HG03558 (cell line): ENCODE measurements around the gene RPS28.
"Not testable (repeated sequence)": the region's sequence is repeated elsewhere in the genome, so short reads cannot be mapped to it uniquely, and the experiment has no call there.

Source experiments
- ATAC-seq: cut with Tn5 transposase; IDR thresholded peaks from one replicate; pipeline ENCODE4 v1.9.1; 2021; ENCODE audit warnings: moderate number of reproducible peaks; ENCODE audit not compliant: unreplicated experiment; ENCODE audit errors: extremely low read depth

RPS28 gene

DNA sequence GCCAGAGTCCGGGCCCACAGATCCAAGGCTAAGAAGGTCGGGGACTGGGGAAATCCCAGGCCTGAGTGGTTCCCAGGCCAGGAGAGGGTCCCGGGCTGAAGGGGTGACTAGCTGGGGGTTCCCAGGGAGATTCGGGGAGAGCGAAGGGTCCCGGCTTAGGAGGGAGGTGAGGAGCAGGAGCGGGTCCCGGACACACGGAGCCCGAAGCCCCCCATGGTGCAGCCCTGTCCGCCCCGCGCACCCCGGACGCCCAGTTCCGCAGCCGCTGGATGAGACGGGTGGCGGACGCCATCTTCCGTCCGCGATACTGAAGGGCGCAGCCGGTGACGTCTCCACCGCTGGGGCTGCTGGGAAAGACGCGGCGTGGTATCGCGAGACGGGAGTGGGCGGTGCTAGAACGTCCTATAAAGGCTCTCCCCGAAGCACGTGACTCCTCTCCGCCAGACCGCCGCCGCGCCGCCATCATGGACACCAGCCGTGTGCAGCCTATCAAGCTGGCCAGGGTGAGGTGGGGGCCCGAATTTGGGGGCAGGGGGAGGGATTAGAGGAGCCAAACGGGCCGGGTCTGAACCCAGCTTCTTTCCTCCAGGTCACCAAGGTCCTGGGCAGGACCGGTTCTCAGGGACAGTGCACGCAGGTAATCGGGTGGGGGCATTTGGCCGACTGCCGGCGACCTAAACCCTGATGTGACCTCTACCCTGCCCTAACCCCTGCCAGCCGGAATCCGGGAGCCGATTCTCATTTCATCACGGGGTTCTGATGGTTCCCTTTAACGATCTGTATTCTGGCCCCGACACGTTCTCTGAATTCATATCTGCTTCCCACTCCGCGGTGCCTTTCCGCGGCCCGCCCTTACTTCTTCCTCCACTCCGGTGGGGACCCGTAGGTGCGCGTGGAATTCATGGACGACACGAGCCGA is at the start of gene RPS28, which contains the start of gene NDUFA7:
TSS of gene RPS28 (plus strand) at position 430 of the 919 bp plus-strand sequence. CDS start at position 465, 35 bp downstream.
TSS of gene NDUFA7 (minus strand) at position 309 of the 919 bp plus-strand sequence. CDS start at position 292, 17 bp downstream.
- peak; percentile 84 for ATAC-seq

- ATAC-seq = not testable (repeated sequence)
Measured at GRCh38 chr19:8276508-8276907, 44.8 kb upstream of the RPS28 start.

GRCh38 chr19:8291337-8291736 is 30.0 kb upstream of the RPS28 start:
- not testable (repeated sequence) for ATAC-seq

- ATAC-seq = no peak
Measured at GRCh38 chr19:8302357-8302691, 19.0 kb upstream of the RPS28 start.

DNA sequence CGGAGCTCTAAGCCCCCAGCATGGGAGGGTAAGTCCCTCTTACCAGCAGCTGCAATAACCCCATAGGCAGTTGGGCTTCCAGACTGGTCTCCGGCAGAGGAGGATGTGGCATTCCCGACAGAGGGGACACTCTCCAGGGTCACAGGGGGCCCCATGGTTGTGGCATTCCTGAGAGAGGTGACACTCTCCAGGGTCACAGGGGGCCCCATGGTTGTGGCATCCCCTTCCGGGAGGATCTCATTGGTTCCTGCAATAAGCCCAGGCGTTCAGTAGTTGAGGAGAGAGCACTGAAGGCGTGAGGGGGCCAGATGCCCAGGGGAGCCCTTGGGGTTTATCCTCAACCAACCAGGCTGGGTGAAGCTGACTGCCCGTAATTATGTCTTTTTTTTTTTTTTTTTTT is 18.6 kb upstream of the RPS28 start:
- no peak for ATAC-seq

DNA sequence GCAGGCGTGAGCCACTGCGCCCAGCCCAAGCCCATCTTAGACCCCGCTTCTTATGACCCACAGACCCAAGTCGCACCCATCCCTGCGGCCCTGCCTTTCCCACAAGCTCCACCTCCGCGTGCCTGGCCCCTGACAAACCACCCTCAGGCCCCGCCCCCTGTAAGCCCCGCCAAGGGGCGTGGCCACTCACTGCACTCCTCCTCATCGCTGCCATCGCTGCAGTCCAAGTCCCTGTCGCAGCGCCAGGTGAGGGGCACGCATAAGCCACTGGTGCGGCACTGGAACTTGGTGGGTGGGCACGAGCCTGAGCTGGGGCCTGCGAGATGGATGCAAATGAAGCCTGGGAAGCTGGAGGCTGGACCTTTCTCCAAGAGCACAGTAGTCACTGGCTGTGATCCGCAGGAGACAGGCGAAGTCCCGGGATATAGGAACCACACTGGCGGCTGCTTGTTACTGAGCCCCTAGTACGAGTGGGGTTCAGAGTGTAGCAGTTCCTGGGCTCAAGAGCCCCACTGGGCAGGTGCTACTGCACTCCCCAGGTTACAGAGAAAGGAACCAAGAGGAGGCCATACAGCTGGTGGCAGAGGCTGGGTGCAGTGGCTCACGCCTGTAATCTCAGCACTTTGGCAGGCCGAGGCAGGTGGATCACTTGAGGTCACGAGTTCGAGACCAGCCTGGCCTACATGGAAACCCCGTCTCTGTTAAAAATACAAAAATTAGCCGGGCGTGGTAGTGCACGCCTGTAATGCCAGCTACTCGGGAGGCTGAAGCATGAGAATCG is 16.3 kb upstream of the RPS28 start:
- ATAC-seq = no peak

- ATAC-seq = no peak
Measured at GRCh38 chr19:8305798-8306197, 15.5 kb upstream of the RPS28 start.

DNA sequence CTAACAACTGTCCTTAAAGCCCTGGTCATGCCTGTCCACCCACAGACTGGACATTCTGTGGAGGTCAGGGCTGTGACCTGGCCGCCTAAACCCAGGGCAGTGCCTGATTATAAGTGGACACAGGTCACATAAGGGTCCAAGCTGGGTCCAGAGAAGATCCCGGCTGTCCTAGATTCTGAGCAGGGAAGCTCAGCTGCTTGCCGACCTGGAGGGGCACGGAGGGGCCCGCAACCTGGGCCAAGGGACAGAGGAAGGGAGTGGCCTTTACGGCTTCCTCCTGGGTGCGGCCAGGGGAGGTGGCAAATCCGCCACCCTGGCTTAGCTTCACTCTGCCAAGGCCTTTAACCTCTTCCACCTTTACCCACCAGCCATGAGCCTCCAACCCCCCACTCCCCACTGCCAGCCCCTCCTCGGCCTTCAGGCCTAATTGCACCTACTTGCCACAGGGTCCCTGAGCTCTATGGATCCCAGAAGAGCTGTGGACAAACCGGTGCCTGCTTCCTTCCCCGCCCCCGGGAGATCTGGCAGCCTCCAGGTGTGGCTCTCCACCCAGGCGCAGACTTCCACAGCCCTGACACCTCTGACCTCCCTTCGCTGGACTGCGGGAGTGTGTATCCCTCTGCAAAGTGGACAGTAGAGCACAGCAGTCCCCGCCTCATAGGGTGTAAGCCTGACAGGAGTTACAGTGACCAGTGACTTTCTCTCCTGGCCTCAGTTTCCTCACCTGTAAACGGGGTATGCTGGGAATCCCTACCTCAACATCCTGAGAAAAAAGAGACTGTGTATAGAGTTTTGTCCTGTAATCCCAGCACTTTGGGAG is 14.9 kb upstream of the RPS28 start:
- no peak for ATAC-seq

GRCh38 chr19:8307400-8307964 is 13.8 kb upstream of the RPS28 start:
- no peak for ATAC-seq

DNA sequence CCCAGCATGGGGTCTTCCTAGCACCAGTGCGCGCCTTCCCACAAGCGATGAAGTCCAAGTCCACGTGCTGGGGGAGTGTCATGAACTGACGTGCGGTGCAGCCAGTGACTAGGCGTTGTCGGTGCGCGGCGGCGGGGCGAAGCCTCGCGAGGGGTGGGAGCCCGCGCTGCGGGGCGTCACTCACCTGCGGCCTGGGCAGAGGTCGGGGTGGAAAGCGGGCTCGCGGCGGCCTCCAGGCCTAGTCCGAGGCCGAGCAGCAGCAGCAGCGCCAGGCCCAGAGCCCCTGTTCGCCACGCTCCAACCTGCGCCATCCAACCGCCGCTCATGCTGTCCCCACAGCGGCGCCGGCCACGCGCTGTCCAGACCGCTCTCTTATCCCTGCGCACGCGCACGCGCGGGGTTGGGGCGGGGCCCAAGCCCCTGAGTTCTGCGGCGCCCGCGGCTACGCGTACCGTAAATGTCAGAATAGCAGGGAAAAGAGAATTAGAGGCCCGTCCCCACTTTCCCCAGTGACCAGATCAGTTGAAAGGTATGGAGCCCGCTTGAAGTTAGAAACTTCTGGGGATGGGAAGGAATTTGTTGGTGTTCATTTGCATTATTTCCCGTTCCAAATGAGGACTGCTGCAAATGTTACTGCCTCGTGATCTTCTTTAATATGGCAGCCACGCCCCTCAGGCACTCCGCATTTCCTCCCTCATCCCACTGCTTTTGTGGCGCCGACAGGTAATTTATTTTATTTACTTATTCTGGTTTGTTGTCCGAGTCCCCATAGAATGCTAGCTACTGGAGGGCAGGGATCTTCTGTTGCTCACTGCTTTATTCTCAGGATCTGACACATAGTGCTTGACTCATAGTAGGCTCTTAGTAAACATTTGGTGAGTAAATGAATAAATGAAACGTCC is 13.1 kb upstream of the RPS28 start, which contains the start of gene CD320:
TSS of gene CD320 (minus strand) at position 394 of the 902 bp plus-strand sequence. CDS start at position 326, 68 bp downstream.
- ATAC-seq = no peak

GRCh38 chr19:8308891-8309291 is 12.4 kb upstream of the RPS28 start:
- no peak for ATAC-seq

- no peak for ATAC-seq
Measured at GRCh38 chr19:8310342-8311055, 10.8 kb upstream of the RPS28 start.

DNA sequence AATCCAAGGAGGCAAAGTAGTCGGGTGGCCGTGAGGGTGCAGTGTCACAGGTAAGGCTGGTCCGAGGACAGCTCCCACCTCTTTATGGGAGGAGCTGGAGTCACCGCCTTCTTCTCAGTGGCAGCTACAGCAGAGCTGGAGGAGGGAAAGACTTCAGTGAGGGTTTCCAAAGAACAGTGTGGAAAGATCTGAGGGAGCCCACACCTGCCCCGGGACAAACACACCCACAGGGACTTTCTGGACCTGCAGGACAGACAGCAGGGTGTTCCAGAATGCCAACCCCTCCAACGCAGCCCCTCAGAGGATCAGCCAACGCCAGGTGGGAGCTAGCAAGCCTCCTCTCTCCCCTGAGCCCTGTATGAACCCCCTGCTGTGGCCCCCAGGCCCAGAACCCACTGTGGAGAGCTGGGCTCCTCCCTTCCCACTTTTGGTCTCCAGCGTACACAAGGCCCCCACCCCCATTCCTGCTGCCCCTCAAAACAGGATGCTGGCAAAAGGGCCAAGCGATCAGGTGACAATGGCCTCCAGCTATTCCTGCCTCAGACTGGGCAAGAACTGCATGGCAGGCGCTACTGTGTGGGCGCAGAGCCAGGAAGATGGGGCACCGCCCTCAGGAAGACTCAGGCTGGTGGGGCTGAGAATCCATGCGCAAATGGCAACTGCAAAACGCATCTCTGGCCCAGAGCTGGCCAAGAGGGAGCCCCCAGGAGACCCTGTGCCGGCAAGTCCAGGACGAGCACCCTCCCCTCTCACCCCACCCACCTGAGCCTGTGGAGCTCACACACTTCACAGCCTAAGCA is 9.6 kb upstream of the RPS28 start:
- no peak for ATAC-seq

DNA sequence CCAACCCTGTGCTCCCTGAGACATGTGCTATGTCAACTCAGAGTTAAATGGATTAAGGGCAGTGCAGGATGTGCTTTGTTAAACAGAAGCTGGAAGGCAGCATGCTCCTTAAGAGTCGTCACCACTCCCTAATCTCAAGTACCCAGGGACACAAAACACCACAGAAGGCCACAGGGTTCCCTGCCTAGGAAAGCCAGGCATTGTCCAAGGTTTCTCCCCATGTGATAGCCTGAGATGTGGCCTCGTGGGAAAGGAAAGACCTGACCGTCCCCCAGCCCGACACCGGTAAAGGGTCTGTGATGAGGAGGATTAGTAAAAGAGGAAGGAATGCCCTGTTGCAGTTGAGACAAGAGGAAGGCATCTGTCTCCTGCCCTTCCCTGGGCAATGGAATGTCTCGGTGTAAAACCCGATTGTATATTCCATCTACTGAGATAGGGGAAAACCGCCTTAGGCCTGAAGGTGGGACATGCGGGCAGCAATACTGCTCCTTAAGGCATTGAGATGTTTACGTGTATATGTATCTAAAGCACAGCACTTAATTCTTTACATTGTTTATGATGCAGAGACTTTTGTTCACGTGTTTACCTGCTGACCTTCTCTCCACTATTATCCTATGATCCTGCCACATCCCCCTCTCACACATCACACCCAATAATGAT is 6.2 kb upstream of the RPS28 start:
- not testable (repeated sequence) for ATAC-seq

GRCh38 chr19:8316351-8317125 is 4.8 kb upstream of the RPS28 start:
- no peak for ATAC-seq

DNA sequence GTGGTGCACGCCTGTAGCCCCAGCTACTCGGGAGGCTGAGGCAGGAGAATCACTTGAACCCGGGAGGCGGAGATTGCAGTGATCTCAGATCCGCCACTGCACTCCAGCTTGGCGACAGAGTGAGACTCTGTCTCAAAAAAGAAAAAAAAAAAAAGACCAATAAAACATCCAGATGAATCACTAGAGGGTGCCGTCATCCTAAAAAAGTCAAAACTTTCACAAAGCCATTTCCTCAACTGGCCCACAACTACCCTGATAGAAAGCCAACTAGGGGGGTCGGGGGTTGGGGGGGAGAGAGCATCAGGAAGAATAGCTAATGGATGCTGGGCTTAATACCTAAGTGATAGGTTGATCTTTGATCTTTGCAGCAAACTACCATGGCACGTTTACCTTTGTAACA is 2.5 kb upstream of the RPS28 start:
- ATAC-seq = not testable (repeated sequence)
